NCI-H1048 (cell line): ENCODE data around the gene TM9SF1.

Source experiments
- DNase-seq: peaks from one replicate; lab custom pipeline; 2025; lab: John Stamatoyannopoulos, UW

The TM9SF1 gene

GRCh38 chr14:24195186-24196070, at the start of gene TM9SF1:
Gene TM9SF1, minus strand, starts transcription at chr14:24195441. Its CDS starts 422 bp downstream, at chr14:24195019.
- peak; percentile 24 for DNase-seq

DNA sequence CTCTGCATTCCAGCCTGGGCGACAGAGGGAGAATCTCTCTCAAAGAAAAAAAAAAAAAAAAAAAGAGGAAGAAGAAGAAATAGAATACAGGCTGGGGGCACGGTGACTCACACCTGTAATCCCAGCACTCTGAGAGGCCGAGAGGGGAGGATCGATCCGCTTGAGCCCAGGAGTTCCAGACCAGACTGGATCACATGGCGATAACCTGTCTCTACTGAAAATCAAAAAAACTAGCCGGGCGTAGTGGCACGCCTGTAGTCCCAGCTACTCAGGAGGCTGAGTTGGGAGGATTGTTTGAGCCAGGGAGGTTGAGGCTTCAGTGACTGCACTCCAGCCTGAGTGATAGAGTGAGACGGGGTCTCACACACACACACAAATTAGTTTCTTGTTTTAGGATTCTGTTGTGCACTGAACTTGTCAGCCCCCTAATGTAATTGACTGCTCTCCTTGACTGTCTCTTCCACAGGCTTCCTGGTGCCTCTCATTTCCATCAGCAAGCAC, 48.1 kb upstream of the TM9SF1 start:
- no peak for DNase-seq

DNA sequence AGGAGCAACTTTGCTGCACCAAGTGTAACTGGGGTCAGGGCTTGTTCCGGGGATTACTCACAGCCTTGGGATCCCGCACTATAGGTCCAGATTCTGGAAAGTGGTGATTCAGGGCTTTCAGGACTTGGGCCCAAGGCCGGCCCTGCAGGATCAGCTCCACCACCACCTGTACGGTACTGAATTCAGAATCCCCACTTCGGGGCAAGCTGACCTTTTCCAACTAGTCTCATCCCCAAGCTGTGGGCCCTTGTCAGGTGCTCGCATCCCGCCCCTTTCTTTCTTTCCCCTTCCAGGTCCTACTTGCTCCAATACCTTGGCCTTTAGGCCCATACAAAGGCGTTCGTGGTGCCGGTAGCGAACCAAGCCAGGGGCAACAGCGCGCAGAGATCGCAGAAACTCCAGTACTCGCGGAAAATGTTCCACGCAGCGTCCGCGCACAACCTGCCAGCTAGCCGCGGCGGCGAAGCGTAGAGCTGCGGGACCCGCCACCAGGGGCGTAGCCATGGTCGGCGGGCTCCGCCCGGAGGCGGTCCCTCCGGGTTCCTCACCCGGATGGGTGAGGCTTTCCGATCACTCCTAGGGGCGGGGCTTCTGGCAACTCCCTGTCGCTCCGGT, 46.7 kb upstream of the TM9SF1 start:
- DNase-seq: peak; percentile 79

GRCh38 chr14:24240110-24240918, 45.1 kb upstream of the TM9SF1 start:
- no peak for DNase-seq

DNA sequence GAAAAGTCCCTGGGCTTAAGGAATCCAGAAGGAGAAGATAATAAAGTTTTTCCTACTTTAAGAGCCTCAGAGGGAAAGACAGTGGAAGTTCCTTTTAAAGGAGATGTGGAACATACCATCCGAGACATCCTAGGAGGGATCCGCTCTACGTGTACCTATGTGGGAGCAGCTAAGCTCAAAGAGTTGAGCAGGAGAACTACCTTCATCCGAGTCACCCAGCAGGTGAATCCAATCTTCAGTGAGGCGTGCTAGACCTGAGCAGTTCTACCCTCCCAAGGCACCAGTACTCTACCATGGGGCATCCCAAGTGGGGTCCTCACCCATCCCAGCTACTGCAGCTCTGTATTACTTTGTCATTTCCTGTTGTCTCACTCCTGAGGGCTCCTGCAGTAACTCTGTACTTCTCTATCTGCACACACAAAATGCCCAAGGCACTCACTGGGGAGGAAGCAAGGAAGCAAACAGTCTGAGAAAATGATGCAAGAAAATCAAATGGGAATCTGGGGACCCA, 43.3 kb upstream of the TM9SF1 start:
- no peak for DNase-seq

DNA sequence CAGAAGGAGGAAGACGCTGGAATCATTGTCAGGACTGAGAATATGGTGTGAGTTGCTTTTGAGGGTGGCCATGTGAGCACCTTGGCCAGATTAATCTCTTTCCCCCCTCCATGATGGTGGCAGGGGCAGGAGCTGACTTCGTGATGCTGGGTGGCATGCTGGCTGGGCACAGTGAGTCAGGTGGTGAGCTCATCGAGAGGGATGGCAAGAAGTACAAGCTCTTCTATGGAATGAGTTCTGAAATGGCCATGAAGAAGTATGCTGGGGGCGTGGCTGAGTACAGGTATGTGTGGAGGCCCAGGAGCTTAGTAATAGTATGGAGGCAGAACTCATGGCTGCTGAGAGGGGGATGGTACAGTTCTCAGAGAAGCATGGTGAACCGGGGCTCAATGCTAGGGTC, 42.9 kb upstream of the TM9SF1 start:
- no peak for DNase-seq

DNA sequence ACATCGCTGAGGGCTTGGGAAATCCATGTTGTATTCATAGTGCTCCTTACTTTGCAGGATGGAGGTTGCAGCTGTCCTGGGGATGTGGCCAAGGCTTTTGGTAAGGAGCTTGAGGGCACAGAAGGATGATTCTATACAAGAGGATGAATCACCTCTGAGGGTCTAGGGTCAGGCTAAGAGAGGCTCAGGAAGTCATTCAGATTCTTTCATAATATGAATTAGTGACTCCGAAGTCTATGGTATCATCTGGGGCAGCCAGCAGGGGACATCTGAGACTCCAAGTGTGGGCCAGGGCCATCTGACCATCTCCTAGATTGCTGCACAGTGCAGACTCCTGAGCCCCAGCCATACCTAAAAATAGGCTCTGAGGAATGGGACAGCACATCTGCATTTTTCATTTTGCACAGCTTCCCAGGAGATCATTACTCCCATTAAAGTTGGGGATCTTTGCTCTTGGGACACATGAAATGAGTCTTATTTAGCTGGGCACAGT, 42.3 kb upstream of the TM9SF1 start:
- DNase-seq: no peak

GRCh38 chr14:24236689-24237462, 41.6 kb upstream of the TM9SF1 start:
- DNase-seq: no peak

GRCh38 chr14:24235804-24236688, 40.8 kb upstream of the TM9SF1 start:
- DNase-seq: no peak

- DNase-seq: no peak
These were observed 39.1 kb upstream of the TM9SF1 start for GRCh38 chr14:24234095-24235005.

- DNase-seq: no peak
These were observed 38.3 kb upstream of the TM9SF1 start for GRCh38 chr14:24233538-24233866.

DNA sequence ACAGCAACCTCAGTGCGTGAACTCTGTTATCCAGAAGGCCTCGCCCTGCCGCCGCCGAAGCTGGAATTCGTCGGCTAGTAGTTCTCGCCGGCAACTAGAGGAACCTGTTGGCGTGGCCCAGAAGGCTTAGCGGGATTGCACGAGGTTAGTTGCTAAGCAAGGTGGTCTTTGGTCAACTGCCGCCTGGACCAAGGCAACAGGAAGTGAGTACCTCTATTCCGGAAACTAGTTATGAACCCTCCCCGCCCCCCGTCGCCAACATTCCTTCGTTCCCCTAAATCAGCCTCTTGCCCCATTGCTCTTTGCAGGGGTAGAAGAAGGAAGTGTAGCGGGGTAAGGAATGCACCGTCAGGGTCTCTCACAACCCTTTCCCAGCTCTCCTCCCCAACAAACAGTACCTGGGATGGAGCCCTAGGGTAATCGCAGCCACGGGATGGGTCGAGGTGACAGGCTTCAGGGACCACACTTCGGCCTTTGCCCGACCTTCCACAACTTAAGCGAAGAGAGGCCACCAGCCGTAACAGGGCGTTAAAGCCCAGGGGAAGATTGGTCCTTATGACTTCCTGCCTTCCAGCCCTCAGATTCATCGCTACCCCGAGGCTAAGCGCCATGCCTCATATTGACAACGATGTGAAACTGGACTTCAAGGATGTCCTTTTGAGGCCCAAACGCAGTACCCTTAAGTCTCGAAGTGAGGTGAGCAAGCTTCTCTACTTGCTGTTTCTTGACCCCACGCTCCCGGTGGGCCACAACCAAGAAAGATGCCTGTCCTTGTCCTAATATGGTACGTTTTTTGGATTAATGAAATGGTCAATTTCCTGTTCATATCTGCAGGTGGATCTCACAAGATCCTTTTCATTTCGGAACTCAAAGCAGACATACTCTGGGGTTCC, 37.6 kb upstream of the TM9SF1 start, which contains the start of gene GMPR2:
Gene GMPR2 (plus strand): TSS at position 285 of the 893 bp plus-strand sequence. CDS start 325 bp downstream, at position 610.
- no peak for DNase-seq

- peak; percentile 81 for DNase-seq
These were observed 36.9 kb upstream of the TM9SF1 start, which contains the start of gene NEDD8 for GRCh38 chr14:24232121-24232644. Gene NEDD8, minus strand, starts transcription at chr14:24232367. Its CDS starts 100 bp downstream, at chr14:24232267.

DNA sequence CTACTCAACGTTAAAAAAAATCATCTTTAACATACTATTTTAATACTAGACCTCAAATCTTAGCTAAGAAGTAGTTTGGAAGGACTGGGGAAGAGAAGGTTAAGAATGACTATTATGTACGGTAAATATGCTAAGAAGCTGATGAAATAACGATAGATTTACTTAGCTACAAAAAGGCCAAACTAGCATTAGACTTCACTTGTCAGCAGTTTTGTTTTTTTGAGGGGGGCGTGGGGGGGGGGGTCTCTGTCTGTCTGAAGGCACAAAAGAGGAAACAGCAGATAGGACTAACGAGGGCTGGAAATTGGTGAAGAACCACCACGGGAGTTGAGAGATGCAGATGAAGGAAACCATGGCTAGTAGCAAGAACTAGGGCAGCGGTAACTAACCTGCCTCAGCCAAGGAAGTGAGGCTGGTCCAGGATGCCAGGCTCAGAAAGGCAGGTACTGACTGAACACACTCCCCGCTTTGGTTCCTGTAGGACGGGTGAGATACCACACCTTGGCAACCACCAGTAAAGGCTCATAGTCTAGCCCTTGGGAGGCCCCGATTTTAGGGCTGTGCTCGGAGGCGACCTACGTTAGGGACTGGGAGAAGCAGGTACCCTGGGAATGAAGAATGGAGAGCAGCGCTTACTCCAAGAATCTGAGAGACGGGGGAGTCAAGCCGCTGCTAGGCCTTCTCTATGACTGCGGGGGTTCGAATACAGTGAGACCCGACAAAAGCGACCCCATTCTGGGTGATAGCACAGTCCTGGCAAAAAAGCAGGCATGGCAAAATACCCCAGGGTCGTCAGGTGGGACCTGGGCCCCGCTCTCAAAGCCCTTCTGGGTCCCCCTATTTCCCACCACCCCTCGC, 36.3 kb upstream of the TM9SF1 start:
- DNase-seq: no peak

DNA sequence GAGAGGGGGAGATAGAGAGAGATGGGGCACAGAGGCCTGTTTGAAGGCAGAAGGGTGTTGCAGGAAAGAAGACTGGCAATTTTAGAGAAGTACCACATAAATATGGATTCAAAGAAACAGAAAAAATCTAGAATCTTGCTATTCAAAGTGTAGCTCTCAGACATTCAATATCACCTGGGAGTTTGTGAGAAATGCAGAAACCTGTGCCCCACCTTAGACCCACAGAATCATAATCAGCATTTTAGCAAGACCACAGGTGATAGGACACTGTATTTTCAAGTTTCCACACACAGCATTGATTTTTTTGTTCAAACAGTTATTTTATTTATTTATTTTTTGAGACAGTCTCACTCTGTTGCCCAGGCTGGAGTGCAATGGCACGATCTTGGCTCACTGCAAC, 33.7 kb upstream of the TM9SF1 start:
- DNase-seq: no peak

DNA sequence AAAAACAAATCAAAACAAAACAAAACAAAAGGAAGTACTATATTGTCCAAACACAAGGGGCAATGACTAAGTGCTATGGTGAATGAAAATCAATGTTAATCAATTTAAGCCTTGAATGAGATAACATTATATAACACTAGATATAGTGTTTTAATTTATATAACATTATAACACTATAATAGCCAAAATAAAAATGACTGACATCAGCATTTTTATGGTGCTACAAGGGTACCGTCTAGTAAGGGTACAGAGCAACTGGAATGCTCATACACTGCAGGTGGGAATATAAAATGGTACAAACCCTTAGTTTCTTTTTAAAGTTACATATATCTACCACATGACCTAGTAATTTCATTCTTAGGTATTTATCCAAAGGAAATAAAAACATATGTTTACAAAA, 31.2 kb upstream of the TM9SF1 start:
- DNase-seq: no peak

- no peak for DNase-seq
These were observed 29.4 kb upstream of the TM9SF1 start for GRCh38 chr14:24224618-24225071.
